Keratinocyte (primary cell): ENCODE measurements around the gene DUSP10. TPM values are rescaled to one million over a fixed set of nuclear protein-coding genes. Genes with fewer than 3 reads are reported as not detected.

Experiments used
- DNase-seq: peaks from one replicate; pipeline ENCODE4 v3.0.0-alpha.2; 2011; ENCODE audit warnings: low read depth, missing footprints, low spot score
- FAIRE-seq: peaks from 2 replicates; lab custom pipeline; 2011; peaks lifted over from hg19 to GRCh38; lab: Jason Lieb, UNC
- H2AFZ ChIP-seq: 2 replicates; pipeline ENCODE4 v1.6.0; 2012; ENCODE audit warnings: low read length, control low read depth, inconsistent platforms; ENCODE audit not compliant: control insufficient read depth
- H3K27ac ChIP-seq: 2 replicates; pipeline ENCODE4 v1.5.1; 2011; ENCODE audit warnings: low read length; ENCODE audit not compliant: control insufficient read depth, insufficient read depth
- H3K27me3 ChIP-seq: 3 replicates; pipeline ENCODE4 v1.6.0; 2011; ENCODE audit warnings: low read length; ENCODE audit not compliant: control insufficient read depth, insufficient read depth; ENCODE audit errors: extremely low read depth
- H3K36me3 ChIP-seq, 2 experiments: 2 replicates in 1 of 2; 3 replicates in 1 of 2; pipeline ENCODE4 v1.5.1; 2011; ENCODE audit warnings: low read length in 2 of 2, mild to moderate bottlenecking in 1 of 2; ENCODE audit not compliant: control insufficient read depth in 2 of 2, insufficient read depth in 2 of 2; ENCODE audit errors: extremely low read depth in 1 of 2
- H3K4me1 ChIP-seq: 3 replicates; pipeline ENCODE4 v1.5.1; 2011; ENCODE audit warnings: low read length; ENCODE audit not compliant: control insufficient read depth, insufficient read depth; ENCODE audit errors: extremely low read depth
- H3K4me2 ChIP-seq: 3 replicates; pipeline ENCODE4 v1.6.0; 2011; ENCODE audit warnings: low read depth, low read length; ENCODE audit not compliant: control insufficient read depth, insufficient read depth; ENCODE audit errors: extremely low read depth
- H3K4me3 ChIP-seq, 3 experiments: fragments of 200-600 bp in 1 of 3; sonication (generic) in 1 of 3; 2 replicates in 2 of 3; 3 replicates in 1 of 3; pipeline ENCODE4 v1.5.1; 2011 to 2016; ENCODE audit warnings: low read length in 3 of 3, mild to moderate bottlenecking in 3 of 3, control low read depth in 2 of 3, inconsistent platforms in 1 of 3, low read depth in 1 of 3, mixed read lengths in 1 of 3, mixed run types in 1 of 3, moderate library complexity in 1 of 3; ENCODE audit not compliant: control insufficient read depth in 2 of 3, insufficient read depth in 2 of 3; ENCODE audit errors: extremely low read depth in 1 of 3
- H3K79me2 ChIP-seq: 2 replicates; pipeline ENCODE4 v1.6.0; 2012; ENCODE audit warnings: low read length; ENCODE audit not compliant: control insufficient read depth, insufficient read depth
- H3K9ac ChIP-seq: 3 replicates; pipeline ENCODE4 v1.6.0; 2011; ENCODE audit warnings: low read length; ENCODE audit not compliant: control insufficient read depth, insufficient read depth; ENCODE audit errors: extremely low read depth
- H3K9me1 ChIP-seq: 3 replicates; pipeline ENCODE4 v1.6.0; 2011; ENCODE audit warnings: low read length; ENCODE audit not compliant: control insufficient read depth, insufficient read depth; ENCODE audit errors: extremely low read depth
- H3K9me3 ChIP-seq: 2 replicates; pipeline ENCODE4 v1.5.1; 2012; ENCODE audit warnings: low read depth, low read length; ENCODE audit not compliant: control insufficient read depth
- H4K20me1 ChIP-seq: 3 replicates; pipeline ENCODE4 v1.6.0; 2011; ENCODE audit warnings: low read length; ENCODE audit not compliant: control insufficient read depth, insufficient read depth; ENCODE audit errors: extremely low read depth
- EZH2 ChIP-seq: IDR thresholded peaks from one replicate; pipeline ENCODE4 v1.6.1; 2012; ENCODE audit warnings: inconsistent platforms, mild to moderate bottlenecking, low read length, moderate library complexity
- dilution Hi-C: fragments of 300-500 bp; cut with MboI; formaldehyde crosslinking; loops from one replicate; pipeline ENCODE4 v1.7.0; 2020; ENCODE audit warnings: low sequenced_read_pairs; ENCODE audit not compliant: extremely low pct_ligation_motif_present
- polyA plus RNA-seq, 5 experiments: library from polyadenylated mRNA; depleted of rRNA in 3 of 5; stranded (reverse) in 3 of 5; stranded (forward) in 1 of 5; unstranded in 1 of 5; fragments of >200 nt; gene quantifications; 1 replicate in 1 of 5; 2 replicates in 3 of 5; 3 replicates in 1 of 5; pipeline versions ENCODE4 v1.2.1 to v1.2.3, GENCODE V29; 2011 to 2012; ENCODE audit warnings: missing spikeins in 2 of 5, low read depth in 1 of 5, low replicate concordance in 1 of 5
- TF ChIP-seq, protein P1 (sequence below), 3 experiments: IDR thresholded peaks in 1 of 3; conservative IDR thresholded peaks in 1 of 3; optimal IDR thresholded peaks in 1 of 3; 2 replicates in 2 of 3; 3 replicates in 1 of 3; pipeline versions ENCODE3 to v1.5.1; 2011; ENCODE audit warnings: low read length in 3 of 3, mild to moderate bottlenecking in 3 of 3, moderate library complexity in 2 of 3, control low read depth in 1 of 3, inconsistent platforms in 1 of 3; ENCODE audit not compliant: insufficient read depth in 2 of 3; ENCODE audit errors: extremely low read depth in 1 of 3

DUSP10 gene
- polyA plus RNA-seq, 1 donor (not counting 4 experiments of a cell fraction or from before 2014, with no cell fraction given), result 15.1 TPM

DNA sequence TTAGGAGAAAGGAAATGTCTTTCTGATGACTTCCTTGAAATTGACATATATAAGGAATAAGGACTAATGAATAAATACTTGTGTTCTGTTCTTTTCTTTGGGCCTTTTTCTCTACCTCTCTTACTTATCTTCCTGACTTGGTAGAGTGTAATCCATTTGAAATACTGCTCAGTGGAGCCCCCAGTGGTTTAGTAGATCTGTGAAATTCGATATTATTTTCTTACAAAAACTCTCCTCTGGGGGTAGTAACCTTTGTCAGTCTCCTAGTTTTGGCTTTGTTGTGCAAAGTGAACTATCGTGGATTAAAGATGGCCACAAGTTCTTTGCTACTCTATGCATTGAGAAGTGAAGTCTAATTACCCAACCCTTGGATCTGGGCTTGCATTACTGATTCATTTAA is 48.8 kb downstream of the DUSP10 start:
- peaks cover 6% of the 10 kb centered on the region for H3K4me1 ChIP-seq
- no peaks in the 10 kb centered on the region for H3K9me1 ChIP-seq
- no peak overlapping the region for H3K9ac ChIP-seq
- no peak for DNase-seq
- H3K4me3 ChIP-seq, result no peak overlapping the region
- no peaks in the 10 kb centered on the region for H3K27me3 ChIP-seq
- H3K79me2 ChIP-seq, result no peaks in the 10 kb centered on the region
- no peaks in the 10 kb centered on the region for H4K20me1 ChIP-seq
- TF ChIP-seq, protein P1, sequence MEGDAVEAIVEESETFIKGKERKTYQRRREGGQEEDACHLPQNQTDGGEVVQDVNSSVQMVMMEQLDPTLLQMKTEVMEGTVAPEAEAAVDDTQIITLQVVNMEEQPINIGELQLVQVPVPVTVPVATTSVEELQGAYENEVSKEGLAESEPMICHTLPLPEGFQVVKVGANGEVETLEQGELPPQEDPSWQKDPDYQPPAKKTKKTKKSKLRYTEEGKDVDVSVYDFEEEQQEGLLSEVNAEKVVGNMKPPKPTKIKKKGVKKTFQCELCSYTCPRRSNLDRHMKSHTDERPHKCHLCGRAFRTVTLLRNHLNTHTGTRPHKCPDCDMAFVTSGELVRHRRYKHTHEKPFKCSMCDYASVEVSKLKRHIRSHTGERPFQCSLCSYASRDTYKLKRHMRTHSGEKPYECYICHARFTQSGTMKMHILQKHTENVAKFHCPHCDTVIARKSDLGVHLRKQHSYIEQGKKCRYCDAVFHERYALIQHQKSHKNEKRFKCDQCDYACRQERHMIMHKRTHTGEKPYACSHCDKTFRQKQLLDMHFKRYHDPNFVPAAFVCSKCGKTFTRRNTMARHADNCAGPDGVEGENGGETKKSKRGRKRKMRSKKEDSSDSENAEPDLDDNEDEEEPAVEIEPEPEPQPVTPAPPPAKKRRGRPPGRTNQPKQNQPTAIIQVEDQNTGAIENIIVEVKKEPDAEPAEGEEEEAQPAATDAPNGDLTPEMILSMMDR (optimal IDR thresholded peaks at IDR 0.05 in 1 of 3, IDR thresholded peaks at IDR 0.05 in 1 of 3, conservative IDR thresholded peaks at IDR 0.05 in 1 of 3; ENCODE audit: extremely low read depth in 1 of 3, insufficient read depth in 2 of 3, low read length in 3 of 3), result no peak
- TF ChIP-seq EZH2, result no peak
- dilution Hi-C loops, result no loop called here
- H3K36me3 ChIP-seq, result peaks cover 0 to 1% of the 10 kb centered on the region in 2 experiments
- no peak overlapping the region for H3K27ac ChIP-seq
- FAIRE-seq, result no peak
- no peak overlapping the region for H2AFZ ChIP-seq
- no peaks in the 10 kb centered on the region for H3K9me3 ChIP-seq
- no peak overlapping the region for H3K4me2 ChIP-seq

DNA sequence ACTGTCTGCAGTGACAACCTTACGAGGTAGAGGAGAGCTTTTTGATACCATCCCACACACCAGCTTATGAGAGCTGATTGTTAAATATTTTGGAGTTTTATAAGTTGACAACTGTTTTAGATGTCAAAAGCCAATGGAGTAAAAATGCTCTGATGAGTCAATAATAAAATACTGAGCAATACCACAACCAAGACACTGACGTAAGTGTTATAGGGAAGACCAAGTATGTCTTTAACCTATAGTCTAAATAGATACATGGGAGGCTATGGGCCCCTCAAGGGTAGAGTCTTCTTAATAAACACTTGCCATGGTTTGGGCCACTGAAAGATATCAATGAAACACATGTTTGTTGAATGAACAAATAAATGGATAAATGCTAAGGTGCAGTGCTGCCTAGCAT is 49.2 kb downstream of the DUSP10 start:
- Histone ChIP-seq H3K4me3 (no peak overlapping the region), H3K27me3 (no peaks in the 10 kb centered on the region), H4K20me1 (no peaks in the 10 kb centered on the region), H3K9me3 (no peaks in the 10 kb centered on the region), H3K79me2 (no peaks in the 10 kb centered on the region), H3K9ac (no peak overlapping the region), H3K9me1 (no peaks in the 10 kb centered on the region), H3K27ac (no peak overlapping the region), H3K4me1 (peaks cover 6% of the 10 kb centered on the region), H3K36me3 (peaks cover 0 to 1% of the 10 kb centered on the region in 2 experiments), H2AFZ (no peak overlapping the region), H3K4me2 (no peak overlapping the region)
- dilution Hi-C loops, result no loop called here
- DNase-seq (no peak), FAIRE-seq (no peak)
- TF ChIP-seq EZH2, result no peak
- TF ChIP-seq, protein P1 (optimal IDR thresholded peaks at IDR 0.05 in 1 of 3, IDR thresholded peaks at IDR 0.05 in 1 of 3, conservative IDR thresholded peaks at IDR 0.05 in 1 of 3; ENCODE audit: extremely low read depth in 1 of 3, insufficient read depth in 2 of 3, low read length in 3 of 3), result no peak
